Endothelial cell (in vitro differentiated cells): ENCODE measurements around the gene CLEC10A. TPM values are rescaled to one million over a fixed set of nuclear protein-coding genes. Genes with fewer than 3 reads are reported as not detected.
A peak's percentile ranks its signal among the peaks of the same experiment; 100 is the strongest.

ENCODE experiments used
- DNase-seq: peaks from one replicate; pipeline ENCODE4 v3.0.0; 2021; ENCODE audit warnings: low spot score
- H3K27ac Mint-ChIP-seq: one replicate; pipeline ENCODE4 v1.8.0; 2021; ENCODE audit warnings: mixed read lengths, inconsistent platforms; ENCODE audit not compliant: unreplicated experiment
- H3K27me3 Mint-ChIP-seq: one replicate; pipeline ENCODE4 v1.8.0; 2021; ENCODE audit warnings: mild to moderate bottlenecking, moderate library complexity, mixed read lengths, inconsistent platforms; ENCODE audit not compliant: unreplicated experiment
- H3K36me3 Mint-ChIP-seq: one replicate; pipeline ENCODE4 v1.8.0; 2021; ENCODE audit warnings: mild to moderate bottlenecking, low read depth, mixed read lengths, inconsistent platforms; ENCODE audit not compliant: unreplicated experiment
- H3K4me1 Mint-ChIP-seq: one replicate; pipeline ENCODE4 v1.8.0; 2021; ENCODE audit warnings: mild to moderate bottlenecking, mixed read lengths, inconsistent platforms; ENCODE audit not compliant: unreplicated experiment
- H3K4me3 Mint-ChIP-seq: one replicate; pipeline ENCODE4 v1.8.0; 2021; ENCODE audit warnings: mild to moderate bottlenecking, mixed read lengths, inconsistent platforms; ENCODE audit not compliant: unreplicated experiment
- H3K9me3 Mint-ChIP-seq: one replicate; pipeline ENCODE4 v1.8.0; 2021; ENCODE audit warnings: mixed read lengths, inconsistent platforms; ENCODE audit not compliant: unreplicated experiment
- CTCF ChIP-seq: fragments of 200-600 bp; sonication (generic); IDR thresholded peaks from one replicate; pipeline ENCODE4 v1.5.0; 2021; ENCODE audit warnings: antibody characterized with exemption; ENCODE audit not compliant: unreplicated experiment
- total RNA-seq: library from RNA; stranded (reverse); fragmentation: NEBNext Ultra II Directional; extraction: Animal tissue kit (Norgen Biotek cat#: 25700); gene quantifications from one replicate; pipeline ENCODE4 v1.2.1, GENCODE V29; 2021; ENCODE audit not compliant: unreplicated experiment

The CLEC10A gene
- total RNA-seq, 1 donor from 2014 or later: 30.4 TPM

GRCh38 chr17:7045492-7046126, 34.4 kb downstream of the CLEC10A start:
- H3K27ac Mint-ChIP-seq: peak overlapping the region; percentile 79

GRCh38 chr17:7043497-7044198, 36.4 kb downstream of the CLEC10A start, which contains the start of gene SLC16A11:
Gene SLC16A11 (minus strand): TSS chr17:7044092. CDS start chr17:7043513, 579 bp downstream.
- Mint-ChIP-seq H3K4me3 (peak within 1 kb of the TSS; percentile 51), H3K4me1 (peaks cover 18% of the 10 kb centered on the region), H3K9me3 (no peaks in the 10 kb centered on the region), H3K27ac (no peak within 1 kb of the TSS), H3K27me3 (peaks cover 15% of the 10 kb centered on the region), H3K36me3 (no peaks in the 10 kb centered on the region)
- DNase-seq: no peak
- TF ChIP-seq CTCF: no peak

More at GRCh38 chr17:7045492-7046126, 34.4 kb downstream of the CLEC10A start:
- Mint-ChIP-seq H3K36me3 (no peaks in the 10 kb centered on the region), H3K4me1 (peaks cover 26% of the 10 kb centered on the region), H3K4me3 (no peak overlapping the region), H3K27me3 (peaks cover 10% of the 10 kb centered on the region), H3K9me3 (no peaks in the 10 kb centered on the region)
- TF ChIP-seq CTCF: peak; percentile 79
- DNase-seq: no peak

- H3K4me1 Mint-ChIP-seq: peaks cover 21% of the 10 kb centered on the region
- no peaks in the 10 kb centered on the region for H3K36me3 Mint-ChIP-seq
- H3K9me3 Mint-ChIP-seq: no peaks in the 10 kb centered on the region
- DNase-seq: no peak
- H3K27me3 Mint-ChIP-seq: peaks cover 15% of the 10 kb centered on the region
- H3K27ac Mint-ChIP-seq: no peak overlapping the region
- no peak for TF ChIP-seq CTCF
- H3K4me3 Mint-ChIP-seq: peak overlapping the region; percentile 51
These were observed 36.9 kb downstream of the CLEC10A start for GRCh38 chr17:7043182-7043496.

GRCh38 chr17:7042501-7043181, 37.4 kb downstream of the CLEC10A start:
- no peaks in the 10 kb centered on the region for H3K36me3 Mint-ChIP-seq
- no peaks in the 10 kb centered on the region for H3K9me3 Mint-ChIP-seq
- H3K27me3 Mint-ChIP-seq: peaks cover 15% of the 10 kb centered on the region
- H3K4me3 Mint-ChIP-seq: peak overlapping the region; percentile 56
- TF ChIP-seq CTCF: no peak
- H3K27ac Mint-ChIP-seq: no peak overlapping the region
- no peak for DNase-seq
- peaks cover 21% of the 10 kb centered on the region for H3K4me1 Mint-ChIP-seq
